GM12878 (cell line): ENCODE measurements around the gene AKAP13. TPM values are rescaled to one million over a fixed set of nuclear protein-coding genes. Genes with fewer than 3 reads are reported as not detected.

ENCODE experiments used
- CUX1 ChIP-seq: IDR thresholded peaks from 2 replicates; pipeline ENCODE4 v1.6.1; 2012; ENCODE audit warnings: improper control_type of control experiment, low read depth, low read length; ENCODE audit not compliant: insufficient replicate concordance
- MTA2 ChIP-seq: fragments of 450-650 bp; IDR thresholded peaks from 2 replicates; pipeline ENCODE4 v1.6.1; 2016; ENCODE audit warnings: low read depth, mild to moderate bottlenecking, moderate library complexity
- ZNF592 ChIP-seq: fragments of 450-650 bp; IDR thresholded peaks from 2 replicates; pipeline ENCODE4 v1.6.1; 2017; ENCODE audit warnings: mild to moderate bottlenecking, moderate library complexity
- polyA plus RNA-seq, 11 experiments: library from polyadenylated mRNA; depleted of rRNA in 4 of 11; unstranded in 6 of 11; stranded (reverse) in 5 of 11; fragments of >200 nt; fragmentation: Nextera tagmentation in 4 of 11; fragmentation: Illumina TruSeq in 1 of 11; extraction: Ambion mirVana in 4 of 11; extraction: Trizol in 1 of 11; gene quantifications; 1 replicate in 1 of 11; 2 replicates in 10 of 11; pipeline versions ENCODE4 v1.2.1 to v1.2.3, GENCODE V29; 2011 to 2016; ENCODE audit warnings: inconsistent platforms in 2 of 11, missing spikeins in 2 of 11, low read depth in 1 of 11
- total RNA-seq, 4 experiments: library from RNA; depleted of rRNA in 3 of 4; stranded (reverse); fragments of >200 nt in 3 of 4; fragmentation: Illumina TruSeq in 1 of 4; extraction: Trizol in 1 of 4; gene quantifications; 2 replicates each; pipeline versions ENCODE4 v1.2.1 to v1.2.3, GENCODE V29; 2013 to 2021

Gene AKAP13
- total and polyA plus RNA-seq, 10 of the 15 experiments (the other 5 are each of a cell fraction or from before 2014, with no cell fraction given), result 14.4 to 74.9 (median 55.1) TPM

- TF ChIP-seq CUX1 (peak; percentile 3), ZNF592 (0 out of 2 replicates have a peak, but pooled peaks have one; percentile 2), MTA2 (peak; percentile 29; the same call in 1 of the 2 replicates)
Measured at GRCh38 chr15:85704720-85705429, 324.5 kb downstream of the AKAP13 start (continued).
